K562 (cell line): ENCODE results near the gene ASIC3. TPM values are rescaled to one million over a fixed set of nuclear protein-coding genes. Genes with fewer than 3 reads are reported as not detected.

Experiments used
- ATF3 ChIP-seq, 2 experiments: fragments of 450-650 bp in 1 of 2; sonication (generic) in 1 of 2; formaldehyde crosslinking in 1 of 2; IDR thresholded peaks in 1 of 2; conservative IDR thresholded peaks in 1 of 2; 2 replicates each; pipeline versions ENCODE4 v1.6.1 to v1.8.1; 2016 to 2023; ENCODE audit warnings: mild to moderate bottlenecking in 2 of 2, moderate library complexity in 2 of 2, inconsistent platforms in 1 of 2, missing genetic modification reagents in 1 of 2
- CEBPB ChIP-seq: fragments of 450-650 bp; IDR thresholded peaks from 2 replicates; pipeline ENCODE4 v1.6.1; 2016; ENCODE audit warnings: missing genetic modification characterization, missing compliant biosample characterization
- ERF ChIP-seq: fragments of 450-650 bp; formaldehyde crosslinking; IDR thresholded peaks from 2 replicates; pipeline ENCODE4 v1.4.0; 2020; ENCODE audit warnings: mild to moderate bottlenecking, mixed read lengths
- ETV1 ChIP-seq: fragments of 450-650 bp; conservative IDR thresholded peaks from 2 replicates; pipeline ENCODE4 v1.6.1; 2016; ENCODE audit warnings: missing genetic modification characterization, control low read depth, low read depth, missing compliant biosample characterization
- FOXM1 ChIP-seq, 2 experiments: fragments of 450-650 bp in 1 of 2; sonication (generic) in 1 of 2; formaldehyde crosslinking in 1 of 2; IDR thresholded peaks; 2 replicates each; pipeline versions ENCODE4 v1.6.1 to v1.9.0; 2017 to 2022; ENCODE audit warnings: low read depth in 2 of 2, mild to moderate bottlenecking in 2 of 2, missing genetic modification reagents in 1 of 2, moderate library complexity in 1 of 2
- FOXP1 ChIP-seq: sonication (generic); formaldehyde crosslinking; IDR thresholded peaks from 2 replicates; pipeline ENCODE4 v1.8.0; 2022; ENCODE audit warnings: mild to moderate bottlenecking, missing genetic modification reagents
- FUS ChIP-seq: fragments of 200-400 bp; formaldehyde crosslinking; optimal IDR thresholded peaks from 2 replicates; pipeline ENCODE3; 2017; ENCODE audit warnings: low read depth, low read length
- GABPB2 ChIP-seq: fragments of 250-450 bp; sonication (Bioruptor Pico); conservative IDR thresholded peaks from 2 replicates; pipeline ENCODE4 v1.5.1; 2021; ENCODE audit warnings: mild to moderate bottlenecking
- JUND ChIP-seq, 2 experiments: IDR thresholded peaks; 2 replicates in 1 of 2; 3 replicates in 1 of 2; pipeline ENCODE4 v1.6.1; 2011; ENCODE audit warnings: borderline replicate concordance in 2 of 2, low read depth in 2 of 2, low read length in 2 of 2, improper control_type of control experiment in 1 of 2, missing biosample characterization in 1 of 2, missing genetic modification characterization in 1 of 2, missing genetic modification reagents in 1 of 2
- LARP7 ChIP-seq: fragments of 450-650 bp; IDR thresholded peaks from 2 replicates; pipeline ENCODE4 v1.6.1; 2016
- NCOR1 ChIP-seq: fragments of 450-650 bp; IDR thresholded peaks from 2 replicates; pipeline ENCODE4 v1.6.1; 2016; ENCODE audit warnings: mild to moderate bottlenecking, moderate library complexity
- RCOR1 ChIP-seq, 2 experiments: IDR thresholded peaks; 2 replicates each; pipeline ENCODE4 v1.6.1; 2012; ENCODE audit warnings: low read depth in 2 of 2, low read length in 2 of 2, borderline replicate concordance in 1 of 2, improper control_type of control experiment in 1 of 2
- SMAD1 ChIP-seq: fragments of 150-350 bp; IDR thresholded peaks from 2 replicates; pipeline ENCODE4 v1.6.1; 2014; ENCODE audit warnings: low read length, low read depth; ENCODE audit not compliant: partially characterized antibody
- SMAD3 ChIP-seq: fragments of 450-650 bp; formaldehyde crosslinking; conservative IDR thresholded peaks from 2 replicates; pipeline ENCODE4 v1.4.0; 2020; ENCODE audit warnings: mild to moderate bottlenecking
- SOX6 ChIP-seq: fragments of 450-650 bp; IDR thresholded peaks from 2 replicates; pipeline ENCODE4 v1.6.1; 2014; ENCODE audit warnings: mild to moderate bottlenecking
- TCF3 ChIP-seq: sonication (generic); formaldehyde crosslinking; IDR thresholded peaks from 2 replicates; pipeline ENCODE4 v1.4.0; 2020; ENCODE audit warnings: mild to moderate bottlenecking, missing genetic modification reagents
- XRCC5 ChIP-seq: fragments of 200-400 bp; formaldehyde crosslinking; IDR thresholded peaks from 2 replicates; pipeline ENCODE4 v1.6.1; 2017; ENCODE audit warnings: low read depth, mild to moderate bottlenecking, low read length
- ZNF277 ChIP-seq: fragments of 250-450 bp; sonication (Bioruptor Pico); IDR thresholded peaks from 2 replicates; pipeline ENCODE4 v1.8.0; 2022; ENCODE audit warnings: inconsistent platforms, mild to moderate bottlenecking, moderate library complexity, borderline replicate concordance
- ZNF316 ChIP-seq: fragments of 450-650 bp; IDR thresholded peaks from 2 replicates; pipeline ENCODE4 v1.6.1; 2016
- ZNF589 ChIP-seq: fragments of 200-800 bp; sonication (Bioruptor generic); IDR thresholded peaks from 2 replicates; pipeline ENCODE4 v1.6.1; 2016; ENCODE audit warnings: low read depth, missing genetic modification characterization, missing compliant biosample characterization
- polyA plus RNA-seq, 8 experiments: library from polyadenylated mRNA; depleted of rRNA in 4 of 8; stranded (reverse) in 5 of 8; unstranded in 3 of 8; fragments of >200 nt; fragmentation: Nextera tagmentation in 2 of 8; fragmentation: Illumina TruSeq in 1 of 8; extraction: Ambion mirVana in 2 of 8; extraction: Trizol in 1 of 8; gene quantifications; 2 replicates each; pipeline versions ENCODE4 v1.2.1 to v1.2.3, GENCODE V29; 2011 to 2014; ENCODE audit warnings: inconsistent platforms in 1 of 8, missing spikeins in 1 of 8
- total RNA-seq, 7 experiments: library from RNA; depleted of rRNA in 6 of 7; stranded (reverse); fragments of >200 nt in 6 of 7; fragmentation: Illumina TruSeq in 2 of 7; extraction: Trizol in 2 of 7; gene quantifications; 2 replicates each; pipeline versions ENCODE4 v1.2.1 to v1.2.3, GENCODE V29; 2011 to 2021; ENCODE audit warnings: low replicate concordance in 1 of 7
- TF ChIP-seq, protein P1 (sequence below): sonication (generic); IDR thresholded peaks from 2 replicates; pipeline ENCODE4 v1.6.1; 2016
- TF ChIP-seq, protein P2 (sequence below), 2 experiments: IDR thresholded peaks in 1 of 2; conservative IDR thresholded peaks in 1 of 2; 2 replicates each; pipeline ENCODE4 v1.6.1; 2016; ENCODE audit warnings: low read depth in 2 of 2, mild to moderate bottlenecking in 1 of 2, missing compliant biosample characterization in 1 of 2, missing genetic modification characterization in 1 of 2, moderate library complexity in 1 of 2

Gene ASIC3
- total and polyA plus RNA-seq, 9 of the 15 experiments (the other 6 are each of a cell fraction or from before 2014, with no cell fraction given), result 0.11 to 5.0 (median 0.87) TPM

DNA sequence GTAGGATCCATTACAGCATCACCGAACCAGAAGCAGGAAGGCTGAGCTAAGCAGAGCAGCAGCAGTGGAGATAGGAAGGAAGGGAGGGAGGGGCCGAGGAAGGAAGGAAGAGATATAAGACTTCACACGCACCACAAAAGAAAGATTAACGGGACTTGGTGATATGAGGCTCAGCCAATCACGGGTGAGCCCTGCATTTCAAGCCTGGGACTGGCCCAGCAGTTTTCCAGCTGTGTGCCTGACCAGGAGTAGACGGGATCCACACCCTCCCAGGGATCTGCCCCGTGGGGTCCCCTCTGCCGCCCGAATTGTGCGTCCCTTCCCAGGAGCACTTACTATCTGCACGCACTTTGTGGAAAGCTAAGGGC, 40.2 kb upstream of the ASIC3 start (continued):
- peak; percentile 63 for TF ChIP-seq FOXM1 (IDR thresholded peaks at IDR 0.05; ENCODE audit: low read depth)
- no peak for TF ChIP-seq FOXM1 (CRISPR knock-in tag; IDR thresholded peaks at IDR 0.05; ENCODE audit: low read depth)
- peak; percentile 15; the same call in 1 of the 2 replicates for TF ChIP-seq ERF (CRISPR knock-in tag)
- no peak for TF ChIP-seq LARP7
- TF ChIP-seq GABPB2 (CRISPR knock-in tag), result no peak
- 0 out of 2 replicates have a peak, but pooled peaks have one; percentile 2 for TF ChIP-seq SMAD3 (CRISPR knock-in tag)
- peak; percentile 85 for TF ChIP-seq TCF3 (CRISPR knock-in tag)
- 0 out of 2 replicates have a peak, but pooled peaks have one; percentile 46 for TF ChIP-seq ZNF589
- no peak for TF ChIP-seq FUS
- peak; percentile 58 for TF ChIP-seq FOXP1 (CRISPR knock-in tag)
- TF ChIP-seq XRCC5, result 0 out of 2 replicates have a peak, but pooled peaks have one; percentile 1
- TF ChIP-seq NCOR1, result peak; percentile 79
- TF ChIP-seq SMAD1, result peak; percentile 69
- no peak for TF ChIP-seq ATF3 (IDR thresholded peaks at IDR 0.05)
- TF ChIP-seq ATF3 (CRISPR knock-in tag; conservative IDR thresholded peaks at IDR 0.05), result 0 out of 2 replicates have a peak, but pooled peaks have one; percentile 7
- peak; percentile 24; the same call in 1 of the 2 replicates for TF ChIP-seq ZNF316
- TF ChIP-seq CEBPB (tag), result no peak
- peak; percentile 91 for TF ChIP-seq ETV1 (tag)
- 0 out of 2 replicates have a peak, but pooled peaks have one; percentile 46 for TF ChIP-seq JUND (IDR thresholded peaks at IDR 0.05; ENCODE audit: borderline replicate concordance, low read depth, low read length)
- peak; percentile 41; the same call in 2 of the 3 replicates for TF ChIP-seq JUND (tag; IDR thresholded peaks at IDR 0.05; ENCODE audit: borderline replicate concordance, low read depth, low read length)
- TF ChIP-seq, protein P1, sequence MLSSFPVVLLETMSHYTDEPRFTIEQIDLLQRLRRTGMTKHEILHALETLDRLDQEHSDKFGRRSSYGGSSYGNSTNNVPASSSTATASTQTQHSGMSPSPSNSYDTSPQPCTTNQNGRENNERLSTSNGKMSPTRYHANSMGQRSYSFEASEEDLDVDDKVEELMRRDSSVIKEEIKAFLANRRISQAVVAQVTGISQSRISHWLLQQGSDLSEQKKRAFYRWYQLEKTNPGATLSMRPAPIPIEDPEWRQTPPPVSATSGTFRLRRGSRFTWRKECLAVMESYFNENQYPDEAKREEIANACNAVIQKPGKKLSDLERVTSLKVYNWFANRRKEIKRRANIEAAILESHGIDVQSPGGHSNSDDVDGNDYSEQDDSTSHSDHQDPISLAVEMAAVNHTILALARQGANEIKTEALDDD, result peak; percentile 60; the same call in 1 of the 2 replicates
- peak; percentile 64 for TF ChIP-seq SOX6
- TF ChIP-seq ZNF277, result 0 out of 2 replicates have a peak, but pooled peaks have one; percentile 54
- peak; percentile 60 to 93; a peak in 3 of 4 replicates for TF ChIP-seq RCOR1 (IDR thresholded peaks at IDR 0.05; ENCODE audit: borderline replicate concordance in 1 of 2, low read depth in 2 of 2, low read length in 2 of 2)
- TF ChIP-seq, protein P2, sequence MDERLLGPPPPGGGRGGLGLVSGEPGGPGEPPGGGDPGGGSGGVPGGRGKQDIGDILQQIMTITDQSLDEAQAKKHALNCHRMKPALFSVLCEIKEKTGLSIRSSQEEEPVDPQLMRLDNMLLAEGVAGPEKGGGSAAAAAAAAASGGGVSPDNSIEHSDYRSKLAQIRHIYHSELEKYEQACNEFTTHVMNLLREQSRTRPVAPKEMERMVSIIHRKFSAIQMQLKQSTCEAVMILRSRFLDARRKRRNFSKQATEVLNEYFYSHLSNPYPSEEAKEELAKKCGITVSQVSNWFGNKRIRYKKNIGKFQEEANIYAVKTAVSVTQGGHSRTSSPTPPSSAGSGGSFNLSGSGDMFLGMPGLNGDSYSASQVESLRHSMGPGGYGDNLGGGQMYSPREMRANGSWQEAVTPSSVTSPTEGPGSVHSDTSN (CRISPR knock-in tag; IDR thresholded peaks at IDR 0.05; ENCODE audit: low read depth), result no peak
- TF ChIP-seq, protein P2 (tag; conservative IDR thresholded peaks at IDR 0.05; ENCODE audit: low read depth), result peak; percentile 81
